K562 (cell line): ENCODE data around the gene KATNAL2. TPM values are rescaled to one million over a fixed set of nuclear protein-coding genes. Genes with fewer than 3 reads are reported as not detected.
A peak's percentile ranks its signal among the peaks of the same experiment; 100 is the strongest.

ENCODE experiments used
- ATAC-seq: fragments of 200-7000 bp; cut with Tn5 transposase; 3 replicates; pipeline ENCODE4 v1.9.1; 2020; ENCODE audit warnings: moderate library complexity
- BruUV-seq: library from RNA; stranded (reverse); fragments of 400-500 nt; replicated peaks from 2 replicates; lab custom pipeline; 2021; lab: Mats Ljungman, UMichigan
- CTCF ChIA-PET: fragments of 300-600 bp; formaldehyde crosslinking; extraction: SDS; loops from one replicate; lab custom pipeline; 2021; ENCODE audit warnings: low intra/inter-chr PET ratio; lab: Yijun Ruan, JAX
- POLR2A ChIA-PET: fragments of 300-600, 350-650 bp; sonication (Branson Sonifier 250); formaldehyde crosslinking; extraction: SDS; loops from one replicate; lab custom pipeline; 2021; ENCODE audit warnings: antibody characterized with exemption, inconsistent platforms; lab: Yijun Ruan, JAX
- DNase-seq, 4 experiments: peaks; one replicate each; pipeline versions ENCODE4 v3.0.0 to v3.0.0-alpha.2; 2011 to 2018; ENCODE audit warnings: low spot score in 3 of 4, mixed read lengths in 3 of 4; ENCODE audit errors: extremely low read depth in 1 of 4
- FAIRE-seq: peaks from 2 replicates; lab custom pipeline; 2011; peaks lifted over from hg19 to GRCh38; lab: Jason Lieb, UNC
- H2AFZ ChIP-seq: 2 replicates; pipeline ENCODE4 v1.6.0; 2011; ENCODE audit warnings: low read depth, low read length, control low read depth, inconsistent platforms
- H3K27ac ChIP-seq: fragments of 200-600 bp; 3 replicates; pipeline ENCODE4 v1.8.0; 2011; ENCODE audit warnings: low read depth, mild to moderate bottlenecking, control low read depth, inconsistent platforms, low read length, moderate library complexity, mixed read lengths; ENCODE audit errors: extremely low read depth
- H3K27me3 ChIP-seq, 2 experiments: fragments of 300-600 bp in 1 of 2; 2 replicates in 1 of 2; 3 replicates in 1 of 2; pipeline versions ENCODE4 v1.6.0 to v1.8.0; 2011; ENCODE audit warnings: inconsistent platforms in 2 of 2, low read length in 2 of 2, mild to moderate bottlenecking in 1 of 2, mixed read lengths in 1 of 2, moderate library complexity in 1 of 2; ENCODE audit not compliant: control insufficient read depth in 2 of 2, insufficient read depth in 2 of 2
- H3K36me3 ChIP-seq: fragments of 300-600 bp; 3 replicates; pipeline ENCODE4 v1.8.0; 2011; ENCODE audit warnings: mild to moderate bottlenecking, low read length, inconsistent platforms; ENCODE audit not compliant: control insufficient read depth, insufficient read depth
- H3K4me1 ChIP-seq, 2 experiments: fragments of 200-600 bp in 1 of 2; replicated peaks in 1 of 2; 2 replicates in 1 of 2; 3 replicates in 1 of 2; pipeline versions ENCODE4 v1.5.1 to v1.8.0; 2011; ENCODE audit warnings: inconsistent platforms in 2 of 2, low read length in 2 of 2, mild to moderate bottlenecking in 1 of 2, mixed read lengths in 1 of 2, moderate library complexity in 1 of 2; ENCODE audit not compliant: control insufficient read depth in 2 of 2, insufficient read depth in 2 of 2
- H3K4me2 ChIP-seq: 2 replicates; pipeline ENCODE4 v1.6.1; 2011; ENCODE audit warnings: low read length, control low read depth, inconsistent platforms, mixed read lengths; ENCODE audit not compliant: insufficient read depth
- H3K4me3 ChIP-seq: fragments of 200-600 bp; sonication (generic), shearing (Covaris generic); 2 replicates; pipeline ENCODE4 v1.5.1; 2016; ENCODE audit warnings: control low read depth, inconsistent platforms
- H3K79me2 ChIP-seq: fragments of 200-600 bp; 3 replicates; pipeline ENCODE4 v1.8.0; 2011; ENCODE audit warnings: low read length, inconsistent platforms; ENCODE audit not compliant: control insufficient read depth, insufficient read depth
- H3K9ac ChIP-seq, 2 experiments: 2 replicates each; pipeline versions ENCODE4 v1.6.0 to v1.6.1; 2011; ENCODE audit warnings: low read depth in 2 of 2, low read length in 2 of 2, control low read depth in 1 of 2, inconsistent platforms in 1 of 2, mild to moderate bottlenecking in 1 of 2, mixed read lengths in 1 of 2; ENCODE audit not compliant: insufficient read depth in 1 of 2
- H3K9me1 ChIP-seq: one replicate; pipeline ENCODE4 v1.6.0; 2011; ENCODE audit warnings: inconsistent platforms, mild to moderate bottlenecking, low read length, moderate library complexity; ENCODE audit not compliant: control insufficient read depth, insufficient read depth
- H3K9me3 ChIP-seq: replicated peaks from 2 replicates; pipeline ENCODE4 v1.5.1; 2011; ENCODE audit warnings: low read depth, low read length, inconsistent platforms; ENCODE audit not compliant: control insufficient read depth, insufficient read depth
- H4K20me1 ChIP-seq: replicated peaks from 2 replicates; pipeline ENCODE4 v1.6.1; 2011; ENCODE audit warnings: low read length, inconsistent platforms, mixed read lengths; ENCODE audit not compliant: control insufficient read depth, insufficient read depth
- CTCF ChIP-seq, 3 experiments: IDR thresholded peaks in 2 of 3; conservative IDR thresholded peaks in 1 of 3; 2 replicates each; pipeline ENCODE4 v1.5.1; 2011 to 2012; ENCODE audit warnings: low read length in 3 of 3, mild to moderate bottlenecking in 3 of 3, control low read depth in 2 of 3, improper control_type of control experiment in 1 of 3, inconsistent platforms in 1 of 3, low read depth in 1 of 3, mixed read lengths in 1 of 3, moderate library complexity in 1 of 3; ENCODE audit not compliant: insufficient read depth in 2 of 3
- MYC ChIP-seq, 2 experiments: fragments of 250-450 bp in 1 of 2; sonication (Bioruptor Pico) in 1 of 2; IDR thresholded peaks; 2 replicates each; pipeline versions ENCODE4 v1.5.1 to v1.6.1; 2012 to 2021; ENCODE audit warnings: low read depth in 2 of 2, borderline replicate concordance in 1 of 2, improper control_type of control experiment in 1 of 2, low read length in 1 of 2, mild to moderate bottlenecking in 1 of 2, moderate library complexity in 1 of 2
- WGBS: fragments of 100-300 bp; shearing (Covaris generic); methylation state at CpG from one replicate; pipeline ENCODE4 v1.1.6; 2016; ENCODE audit warnings: low coverage, mixed read lengths; ENCODE audit not compliant: insufficient coverage; ENCODE audit errors: missing lambda C conversion rate; 5-methylcytosine and 5-hydroxymethylcytosine counted together
- in situ Hi-C: fragments of 300-500 bp; cut with MboI; formaldehyde crosslinking; loops from 4 replicates; pipeline ENCODE4 v1.15.0; 2018; ENCODE audit warnings: inconsistent platforms, mixed read lengths
- intact Hi-C: fragments of 100-400 bp; cut with micrococcal nuclease; formaldehyde crosslinking; loops from 2 replicates; pipeline ENCODE4 v1.14.2; 2022
- polyA plus RNA-seq, 8 experiments: library from polyadenylated mRNA; depleted of rRNA in 4 of 8; stranded (reverse) in 5 of 8; unstranded in 3 of 8; fragments of >200 nt; fragmentation: Nextera tagmentation in 2 of 8; fragmentation: Illumina TruSeq in 1 of 8; extraction: Ambion mirVana in 2 of 8; extraction: Trizol in 1 of 8; gene quantifications; 2 replicates each; pipeline versions ENCODE4 v1.2.1 to v1.2.3, GENCODE V29; 2011 to 2014; ENCODE audit warnings: inconsistent platforms in 1 of 8, missing spikeins in 1 of 8
- total RNA-seq, 7 experiments: library from RNA; depleted of rRNA in 6 of 7; stranded (reverse); fragments of >200 nt in 6 of 7; fragmentation: Illumina TruSeq in 2 of 7; extraction: Trizol in 2 of 7; gene quantifications; 2 replicates each; pipeline versions ENCODE4 v1.2.1 to v1.2.3, GENCODE V29; 2011 to 2021; ENCODE audit warnings: low replicate concordance in 1 of 7

Gene KATNAL2
- total and polyA plus RNA-seq, 9 of the 15 experiments (the other 6 are each of a cell fraction or from before 2014, with no cell fraction given), result 0.08 to 1.2 (median 0.48) TPM

- H3K4me1 ChIP-seq, result no peaks in the 10 kb centered on the region; a peak in 1 of 5 replicates
- H4K20me1 ChIP-seq, result no peaks in the 10 kb centered on the region
- ATAC-seq, result peak; percentile 42; the same call in 1 of the 3 replicates
- no peak overlapping the region for H2AFZ ChIP-seq
- H3K9me1 ChIP-seq, result no peaks in the 10 kb centered on the region
- no TSS peak for BruUV-seq
- no peak overlapping the region for H3K27ac ChIP-seq
- 7% methylated on average over 5 of the region's 5 CpGs for WGBS
- no peak overlapping the region for H3K4me3 ChIP-seq
- CTCF ChIA-PET, result no interaction called here
- intact Hi-C loops, result no loop called here
- no peaks in the 10 kb centered on the region for H3K79me2 ChIP-seq
- H3K27me3 ChIP-seq, result peaks cover 2 to 10% of the 10 kb centered on the region in 2 experiments; a peak in 1 of 5 replicates
- TF ChIP-seq MYC (IDR thresholded peaks at IDR 0.05; ENCODE audit: low read depth, low read length) (no peak), MYC (CRISPR knock-in tag; IDR thresholded peaks at IDR 0.05; ENCODE audit: borderline replicate concordance, low read depth) (no peak), CTCF (IDR thresholded peaks at IDR 0.05 in 2 of 3, conservative IDR thresholded peaks at IDR 0.05 in 1 of 3; ENCODE audit: insufficient read depth in 2 of 3, low read depth in 1 of 3, low read length in 3 of 3) (peak in 2 of 3 experiments; percentile 48 to 51; a peak in 4 of 6 replicates)
- no peaks in the 10 kb centered on the region for H3K36me3 ChIP-seq
- H3K9ac ChIP-seq, result no peak overlapping the region
- DNase-seq, result peak in 3 of 4 experiments; percentile 16 to 21 (median 17)
- in situ Hi-C loops, result loop anchor here (5.0 kb wide), 1 partner anchor 77 kb away; no protein-coding TSS in a partner anchor
- FAIRE-seq, result peak; percentile 49
- H3K9me3 ChIP-seq, result no peaks in the 10 kb centered on the region
- H3K4me2 ChIP-seq, result no peak overlapping the region
- POLR2A ChIA-PET, result interaction anchor here (0.7 kb wide), 1 partner anchor 981 kb away, joined by 5 read pairs; no protein-coding TSS in a partner anchor
Measured at GRCh38 chr18:46950064-46950656, 32.8 kb downstream of the KATNAL2 start.
